NCI-H774 (cell line): Measurements from ENCODE around the gene ALOXE3.
A peak's percentile ranks its signal among the peaks of the same experiment; 100 is the strongest.
"Not testable (repeated sequence)": the region's sequence is repeated elsewhere in the genome, so short reads cannot be mapped to it uniquely, and the experiment has no call there.

Experiments used
- DNase-seq: peaks from one replicate; lab custom pipeline; 2025; lab: John Stamatoyannopoulos, UW

The ALOXE3 gene

DNA sequence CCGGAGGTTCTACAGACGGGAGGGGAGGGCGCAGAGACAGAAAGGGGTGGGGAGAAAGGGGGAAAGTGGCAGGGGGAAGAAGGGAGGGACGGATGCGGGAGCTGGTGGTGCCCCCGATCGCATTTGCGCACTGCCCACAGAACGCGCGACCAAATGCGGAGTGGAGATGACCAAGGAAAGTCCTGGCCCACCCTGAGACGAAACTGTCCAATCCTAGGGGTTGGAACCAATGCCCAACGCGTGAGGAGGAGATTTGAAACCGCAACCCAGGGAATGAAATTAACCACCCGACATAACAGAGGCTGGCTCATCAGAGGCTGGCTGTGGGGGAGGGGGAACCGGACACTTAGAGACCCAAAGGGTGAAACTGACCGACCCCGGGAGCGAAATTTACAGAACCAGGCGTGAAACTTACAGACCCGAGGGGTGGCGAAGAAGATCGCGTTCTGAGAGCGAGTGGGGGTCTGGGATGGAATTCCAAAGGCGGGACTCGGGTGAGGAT, 4.2 kb upstream of the ALOXE3 start:
- no peak for DNase-seq

DNA sequence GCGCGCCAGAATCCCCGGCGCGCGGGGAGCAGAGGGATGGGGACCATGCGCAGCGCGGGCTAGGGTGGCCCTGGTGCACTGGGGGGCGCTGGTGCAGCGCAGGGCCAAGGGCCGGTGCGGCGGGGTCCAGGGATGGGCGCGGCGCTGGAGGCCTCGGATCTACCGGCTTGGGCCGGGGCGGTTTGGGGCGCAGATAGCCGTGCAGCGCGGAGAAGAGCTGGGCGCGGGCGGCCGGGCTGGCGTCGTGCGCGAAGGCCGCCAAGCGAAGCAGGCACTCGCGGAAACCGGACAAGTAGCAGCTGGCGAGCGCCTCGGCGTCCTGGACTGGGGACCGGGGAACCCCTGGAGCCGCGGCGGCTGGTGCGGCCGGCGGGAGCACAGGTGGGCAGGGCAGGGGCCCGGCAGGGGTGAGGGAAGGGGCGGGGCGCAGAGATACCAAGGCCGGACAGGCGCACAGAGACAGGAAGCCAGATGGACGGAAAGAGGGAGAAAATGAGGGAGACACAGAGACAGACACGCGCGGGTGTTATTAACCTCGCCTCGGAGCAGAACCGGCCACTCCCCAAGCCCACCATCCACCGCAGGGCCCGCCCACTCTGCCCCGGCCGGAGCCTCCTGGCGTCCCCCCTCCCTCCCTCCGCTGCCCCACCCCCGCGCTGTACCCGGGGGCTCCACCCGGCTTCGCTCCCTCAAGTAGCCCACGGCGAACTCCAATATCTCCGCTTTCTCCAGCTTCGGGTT, 3.5 kb upstream of the ALOXE3 start:
- no peak for DNase-seq

- no peak for DNase-seq
Measured at GRCh38 chr17:8121407-8121680, 3.0 kb upstream of the ALOXE3 start.

DNA sequence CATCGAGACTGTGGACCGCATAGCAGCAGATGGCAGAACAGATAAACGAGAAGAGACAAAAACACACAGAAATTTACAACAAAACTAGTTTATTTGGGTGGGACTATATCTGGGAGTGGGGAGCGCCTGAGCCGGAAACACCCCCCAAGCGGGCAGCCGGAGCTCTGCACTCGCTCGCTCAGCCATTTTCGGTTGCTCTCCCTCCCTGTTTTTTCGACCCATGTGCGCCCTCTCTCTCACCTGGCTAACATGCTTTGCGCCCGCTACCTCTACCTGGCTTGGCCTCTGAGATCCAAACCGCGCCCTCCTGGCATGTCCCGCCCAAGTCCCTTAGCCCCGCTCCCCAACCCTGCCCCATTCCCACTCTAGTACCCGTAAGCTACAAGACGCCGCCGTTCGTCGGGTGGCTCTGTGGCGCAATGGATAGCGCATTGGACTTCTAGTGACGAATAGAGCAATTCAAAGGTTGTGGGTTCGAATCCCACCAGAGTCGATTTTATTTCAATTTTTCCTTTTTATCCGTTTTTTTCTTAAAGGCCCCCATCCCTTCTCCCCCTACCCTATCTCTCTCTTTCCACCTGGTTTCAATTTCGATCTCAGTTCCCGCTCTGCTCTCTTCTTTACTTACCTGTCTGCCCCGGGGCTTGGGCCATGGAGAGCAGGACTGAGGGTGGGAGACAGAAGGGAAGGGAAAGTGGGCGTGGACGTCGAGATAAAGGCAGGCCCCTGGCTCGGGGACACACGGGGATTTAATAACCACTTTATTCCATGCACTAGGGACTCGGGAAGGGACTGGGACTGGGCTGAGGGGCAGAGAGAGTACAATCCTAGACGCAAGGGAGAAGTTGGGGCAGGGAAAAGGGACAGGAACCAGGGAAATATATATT, 2.4 kb upstream of the ALOXE3 start:
- peak; percentile 24 for DNase-seq

GRCh38 chr17:8119581-8120519, 1.5 kb upstream of the ALOXE3 start:
- DNase-seq, result peak; percentile 65

GRCh38 chr17:8118769-8119580, 661 bp upstream of the ALOXE3 start:
- DNase-seq, result peak; percentile 52

DNA sequence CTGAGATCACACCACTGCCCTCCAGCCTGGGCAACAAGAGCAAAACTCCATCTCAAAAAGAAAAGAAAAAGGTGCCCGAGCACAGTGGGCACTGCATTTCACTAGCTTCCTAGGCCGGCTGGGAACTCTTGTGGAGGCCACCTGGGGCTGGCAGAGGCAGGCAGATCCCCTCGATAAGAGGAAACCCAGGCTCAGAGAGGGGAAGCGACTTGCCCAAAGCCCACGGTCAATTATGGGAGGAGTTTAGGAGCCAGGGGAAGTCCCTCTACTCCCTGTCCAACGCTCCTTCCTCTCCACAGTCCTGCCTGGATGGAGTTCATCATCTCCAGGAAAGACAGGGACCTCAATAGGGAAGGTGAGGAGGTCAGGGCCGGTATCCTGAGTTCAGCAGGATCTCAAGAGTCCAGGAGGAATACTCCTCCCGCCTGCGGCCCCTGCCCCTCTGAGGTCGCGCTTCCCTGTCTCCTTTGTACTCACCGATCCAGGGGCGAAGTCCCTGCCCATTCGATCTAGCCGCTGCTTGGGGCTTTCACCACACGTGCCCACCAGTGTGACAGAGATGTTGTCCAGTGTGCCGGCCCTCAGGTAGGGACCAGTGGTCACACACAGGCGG, 841 bp downstream of the ALOXE3 start:
- no peak for DNase-seq

DNA sequence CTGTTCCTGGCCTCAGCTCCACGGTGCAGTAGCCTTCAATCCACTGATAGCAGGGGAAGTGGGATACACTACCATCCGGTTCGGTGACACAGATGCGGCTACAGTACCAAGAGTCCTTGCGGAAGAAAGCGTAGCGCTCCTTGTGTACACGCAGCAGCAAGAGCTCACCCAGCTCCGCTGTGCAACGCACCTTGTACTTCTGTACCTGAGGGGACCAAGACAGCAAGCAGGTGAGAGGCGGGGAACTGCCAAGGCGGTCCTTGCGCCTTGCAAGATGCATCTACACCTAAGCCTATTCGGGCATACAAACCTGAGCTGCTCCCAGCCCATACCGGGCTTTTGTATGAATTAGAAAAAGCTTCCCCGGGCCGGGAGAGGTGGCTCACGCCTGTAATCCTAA, 1.5 kb downstream of the ALOXE3 start:
- no peak for DNase-seq

- no peak for DNase-seq
Measured at GRCh38 chr17:8110907-8111306, 7.4 kb downstream of the ALOXE3 start.

DNA sequence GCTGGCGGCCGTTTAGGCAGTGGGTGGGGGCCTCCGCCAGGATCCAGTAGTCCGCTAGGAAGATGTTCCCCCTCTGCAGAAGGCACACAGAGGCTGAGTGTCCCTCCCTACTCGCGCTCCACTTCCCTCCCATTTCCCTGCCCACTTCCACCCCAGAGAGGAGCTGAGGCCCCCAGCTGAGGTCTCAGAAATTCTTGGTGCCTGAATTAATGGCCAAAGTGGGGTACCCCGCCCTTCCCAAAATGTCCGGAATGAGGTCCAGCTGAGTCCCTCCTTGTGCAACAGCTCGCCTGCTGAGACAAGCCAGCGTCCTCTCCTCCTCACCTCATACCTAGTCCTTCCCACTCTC, 7.9 kb downstream of the ALOXE3 start:
- no peak for DNase-seq

GRCh38 chr17:8109661-8110455, 8.5 kb downstream of the ALOXE3 start:
- DNase-seq, result no peak

GRCh38 chr17:8108972-8109660, 9.2 kb downstream of the ALOXE3 start:
- DNase-seq, result no peak

GRCh38 chr17:8106980-8107379, 11.3 kb downstream of the ALOXE3 start:
- DNase-seq, result not testable (repeated sequence)

DNA sequence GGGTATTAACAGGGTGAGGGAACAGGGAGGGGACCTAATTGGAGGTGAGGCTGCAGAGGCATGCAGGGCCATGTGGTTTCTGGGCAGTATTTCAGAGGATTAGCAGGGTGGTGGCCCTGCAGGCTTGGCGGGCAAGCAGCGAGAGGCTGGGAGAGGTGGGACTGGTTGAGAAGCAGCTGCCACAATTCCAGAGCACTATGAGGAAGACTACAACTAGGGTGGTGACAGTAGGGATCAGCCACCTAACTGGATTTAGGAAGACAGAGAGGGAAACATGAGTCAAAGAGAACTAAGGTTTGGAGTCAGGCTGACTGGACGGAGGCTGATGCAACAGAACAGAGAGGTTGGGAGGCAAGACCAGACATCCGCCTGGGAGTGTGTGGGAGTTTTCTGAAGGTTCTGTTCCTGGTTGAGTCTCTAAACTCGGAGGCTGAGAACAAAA, 12.3 kb downstream of the ALOXE3 start:
- DNase-seq, result no peak

GRCh38 chr17:8104911-8105310, 13.4 kb downstream of the ALOXE3 start:
- DNase-seq, result no peak

DNA sequence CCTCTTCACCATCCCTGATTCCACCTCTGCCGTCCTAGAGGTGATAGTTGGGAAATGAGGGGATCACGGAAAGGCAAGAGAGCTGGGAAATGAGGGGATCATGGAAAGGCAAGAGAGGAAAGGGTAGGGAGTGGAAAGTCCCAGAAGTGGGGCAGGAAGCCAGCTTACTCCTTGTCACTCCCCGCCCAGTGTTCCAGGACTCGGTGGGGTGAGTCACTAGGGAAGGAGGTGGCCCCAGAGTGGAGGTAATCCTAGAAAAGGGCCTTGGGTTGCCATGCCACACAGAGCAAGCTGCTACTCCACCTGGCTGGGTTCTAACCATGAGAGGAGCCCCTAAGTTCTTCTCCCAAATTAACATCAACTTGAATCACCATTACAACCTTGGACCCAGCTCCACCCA, 14.8 kb downstream of the ALOXE3 start:
- DNase-seq, result no peak

- DNase-seq, result no peak
Measured at GRCh38 chr17:8101721-8102120, 16.6 kb downstream of the ALOXE3 start.

DNA sequence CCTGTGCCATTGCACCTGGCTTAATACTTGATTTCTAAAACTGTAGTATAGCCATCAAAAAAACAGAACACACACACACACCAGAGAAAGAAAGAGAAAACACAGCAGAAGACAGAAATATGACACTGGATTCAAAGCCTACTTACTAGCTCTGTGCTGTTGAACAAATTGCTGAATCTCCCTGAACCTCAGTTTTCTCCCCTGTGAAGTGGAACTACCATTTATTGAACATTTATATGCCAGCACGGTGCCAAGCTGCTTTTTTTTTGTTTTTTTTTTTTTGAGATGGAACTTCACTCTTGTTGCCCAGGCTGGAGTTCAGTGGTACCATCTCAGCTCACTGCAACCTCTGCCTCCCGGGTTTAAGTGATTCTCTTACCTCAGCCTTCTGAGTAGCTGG, 17.6 kb downstream of the ALOXE3 start:
- DNase-seq, result no peak

DNA sequence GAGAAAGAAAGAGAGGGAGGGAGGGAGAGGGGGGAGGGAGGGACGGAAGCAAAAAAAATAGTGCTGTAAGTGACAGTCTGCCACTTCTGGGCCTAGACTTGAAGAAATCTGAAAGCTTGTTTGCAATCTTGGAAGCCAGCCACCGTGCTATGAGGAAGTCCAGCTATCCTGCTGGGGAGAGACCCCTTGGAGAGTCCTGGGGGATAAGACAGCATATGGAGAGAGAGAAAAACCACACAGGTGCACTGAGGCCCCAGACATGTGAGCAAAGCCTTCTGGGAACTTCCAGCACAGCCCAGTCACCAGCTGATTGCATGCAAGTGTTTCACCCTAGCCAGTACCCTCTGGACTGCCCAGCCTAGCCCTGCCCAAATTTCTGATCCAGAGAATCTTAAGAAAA, 18.2 kb downstream of the ALOXE3 start:
- DNase-seq, result no peak

DNA sequence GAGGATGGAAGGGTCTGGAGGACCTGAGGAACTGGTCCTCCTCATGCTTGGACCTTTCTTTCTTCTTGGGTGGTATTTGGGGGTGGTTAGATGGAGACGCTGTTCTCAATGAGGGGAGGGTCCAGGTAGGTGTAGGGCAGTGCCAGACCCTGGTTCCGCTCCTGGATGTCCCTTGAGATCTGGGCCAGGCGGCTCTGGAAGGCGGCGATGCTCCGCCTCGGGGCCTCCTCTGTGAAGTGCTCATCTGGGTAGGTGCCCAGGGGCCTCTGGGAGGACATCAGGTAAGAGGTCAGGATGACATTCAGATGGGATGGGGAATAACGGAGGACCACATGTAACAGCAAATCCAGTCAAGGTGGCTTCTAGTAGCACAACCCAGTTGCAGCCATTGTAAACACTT, 21.8 kb downstream of the ALOXE3 start:
- no peak for DNase-seq
